H9 (cell line): ENCODE measurements around the gene IFNGR1. TPM values are rescaled to one million over a fixed set of nuclear protein-coding genes. Genes with fewer than 3 reads are reported as not detected.

Source experiments
- DNase-seq: peaks from one replicate; pipeline ENCODE4 v3.0.0-alpha.2; 2017
- H2AFZ ChIP-seq: one replicate; pipeline ENCODE4 v1.6.1; 2013; ENCODE audit warnings: mild to moderate bottlenecking, low read length, control low read depth, moderate library complexity
- H2AK5ac ChIP-seq: 2 replicates; pipeline ENCODE4 v1.6.1; 2013; ENCODE audit warnings: low read length, control low read depth, mixed read lengths; ENCODE audit not compliant: insufficient read length
- H2BK120ac ChIP-seq: one replicate; pipeline ENCODE4 v1.6.1; 2013; ENCODE audit warnings: low read depth, mild to moderate bottlenecking, low read length, control low read depth, inconsistent platforms; ENCODE audit not compliant: poor library complexity, severe bottlenecking
- H2BK12ac ChIP-seq: 2 replicates; pipeline ENCODE4 v1.6.1; 2013; ENCODE audit warnings: low read length, control low read depth, mixed read lengths, low read depth; ENCODE audit not compliant: insufficient read length
- H2BK15ac ChIP-seq: 2 replicates; pipeline ENCODE4 v1.6.1; 2013; ENCODE audit warnings: low read depth, low read length, control low read depth
- H2BK20ac ChIP-seq: one replicate; pipeline ENCODE4 v1.6.1; 2013; ENCODE audit warnings: low read depth, mild to moderate bottlenecking, low read length, control low read depth, inconsistent platforms; ENCODE audit not compliant: poor library complexity, severe bottlenecking
- H2BK5ac ChIP-seq: 2 replicates; pipeline ENCODE4 v1.6.1; 2013; ENCODE audit warnings: low read length, control low read depth, mixed read lengths; ENCODE audit not compliant: insufficient read length
- H3K14ac ChIP-seq: 2 replicates; pipeline ENCODE4 v1.6.1; 2013; ENCODE audit warnings: low read length, control low read depth; ENCODE audit not compliant: insufficient read depth
- H3K18ac ChIP-seq: 2 replicates; pipeline ENCODE4 v1.6.1; 2013; ENCODE audit warnings: low read depth, mild to moderate bottlenecking, mixed read lengths, low read length, control low read depth; ENCODE audit not compliant: insufficient read length
- H3K23ac ChIP-seq: 2 replicates; pipeline ENCODE4 v1.6.1; 2013; ENCODE audit warnings: low read length, control low read depth, mixed read lengths, low read depth; ENCODE audit not compliant: insufficient read length
- H3K23me2 ChIP-seq: 2 replicates; pipeline ENCODE4 v1.6.1; 2013; ENCODE audit warnings: low read depth, mild to moderate bottlenecking, mixed read lengths, low read length, control low read depth; ENCODE audit not compliant: insufficient read length, poor library complexity, severe bottlenecking
- H3K27ac ChIP-seq: 2 replicates; pipeline ENCODE4 v1.5.1; 2013; ENCODE audit warnings: low read length, control low read depth, mixed read lengths, low read depth; ENCODE audit not compliant: insufficient read length
- H3K27me3 ChIP-seq: 2 replicates; pipeline ENCODE4 v1.6.1; 2013; ENCODE audit warnings: low read length, control low read depth, inconsistent platforms; ENCODE audit not compliant: insufficient read depth
- H3K4ac ChIP-seq: 2 replicates; pipeline ENCODE4 v1.6.1; 2013; ENCODE audit warnings: low read depth, mild to moderate bottlenecking, control low read depth, inconsistent platforms, low read length, moderate library complexity
- H3K4me1 ChIP-seq: 2 replicates; pipeline ENCODE4 v1.6.1; 2013; ENCODE audit warnings: low read length, control low read depth, inconsistent platforms; ENCODE audit not compliant: insufficient read depth
- H3K4me2 ChIP-seq: 2 replicates; pipeline ENCODE4 v1.6.1; 2013; ENCODE audit warnings: low read length, control low read depth, mixed read lengths; ENCODE audit not compliant: insufficient read length, insufficient read depth
- H3K56ac ChIP-seq: 2 replicates; pipeline ENCODE4 v1.6.1; 2013; ENCODE audit warnings: low read depth, mild to moderate bottlenecking, mixed read lengths, low read length, control low read depth; ENCODE audit not compliant: insufficient read length
- H3K79me1 ChIP-seq: 2 replicates; pipeline ENCODE4 v1.6.1; 2013; ENCODE audit warnings: low read depth, mild to moderate bottlenecking, moderate library complexity, low read length, control low read depth, inconsistent platforms; ENCODE audit not compliant: insufficient read depth, poor library complexity, severe bottlenecking
- H3K79me2 ChIP-seq: 2 replicates; pipeline ENCODE4 v1.6.1; 2013; ENCODE audit warnings: low read length, control low read depth, inconsistent platforms; ENCODE audit not compliant: insufficient read depth
- H3K9ac ChIP-seq: 2 replicates; pipeline ENCODE4 v1.6.1; 2013; ENCODE audit warnings: low read length, control low read depth, mixed read lengths; ENCODE audit not compliant: insufficient read length; ENCODE audit errors: extremely low read depth
- H3K9me3 ChIP-seq: one replicate; pipeline ENCODE4 v1.6.1; 2013; ENCODE audit warnings: low read depth, low read length, inconsistent platforms; ENCODE audit not compliant: control insufficient read depth
- H3T11ph ChIP-seq: one replicate; pipeline ENCODE4 v1.6.1; 2013; ENCODE audit warnings: mild to moderate bottlenecking, low read length, control low read depth, inconsistent platforms
- H4K20me1 ChIP-seq: one replicate; pipeline ENCODE4 v1.6.1; 2013; ENCODE audit not compliant: control insufficient read depth, insufficient read length, insufficient read depth
- H4K5ac ChIP-seq: 2 replicates; pipeline ENCODE4 v1.6.1; 2013; ENCODE audit warnings: low read depth, mild to moderate bottlenecking, mixed read lengths, low read length, control low read depth; ENCODE audit not compliant: insufficient read length
- H4K8ac ChIP-seq: replicated peaks from 2 replicates; pipeline ENCODE4 v1.6.1; 2013; ENCODE audit warnings: low read length, control low read depth, mixed read lengths, low read depth; ENCODE audit not compliant: insufficient read length
- H4K91ac ChIP-seq: 2 replicates; pipeline ENCODE4 v1.6.1; 2013; ENCODE audit warnings: low read depth, mild to moderate bottlenecking, moderate library complexity, mixed read lengths, low read length, control low read depth; ENCODE audit not compliant: insufficient read length
- H3K27ac Mint-ChIP-seq, 3 experiments: 2 replicates in 2 of 3; 3 replicates in 1 of 3; pipeline ENCODE4 v1.8.0; 2020 to 2021; ENCODE audit warnings: mixed read lengths in 3 of 3, mild to moderate bottlenecking in 1 of 3, moderate library complexity in 1 of 3
- H3K27me3 Mint-ChIP-seq: 2 replicates; pipeline ENCODE4 v1.8.0; 2021; ENCODE audit warnings: low read depth, mild to moderate bottlenecking, moderate library complexity, mixed read lengths
- H3K36me3 Mint-ChIP-seq, 3 experiments: 2 replicates in 2 of 3; 3 replicates in 1 of 3; pipeline ENCODE4 v1.8.0; 2020 to 2021; ENCODE audit warnings: low read depth in 3 of 3, mixed read lengths in 3 of 3; ENCODE audit not compliant: insufficient read depth in 1 of 3
- H3K4me1 Mint-ChIP-seq, 2 experiments: 2 replicates each; pipeline ENCODE4 v1.8.0; 2020; ENCODE audit warnings: mixed read lengths in 2 of 2
- H3K4me3 Mint-ChIP-seq, 2 experiments: 2 replicates in 1 of 2; 3 replicates in 1 of 2; pipeline ENCODE4 v1.8.0; 2020 to 2021; ENCODE audit warnings: mild to moderate bottlenecking in 2 of 2, mixed read lengths in 2 of 2, moderate library complexity in 1 of 2
- H3K9me3 Mint-ChIP-seq, 2 experiments: 2 replicates in 1 of 2; 3 replicates in 1 of 2; pipeline ENCODE4 v1.8.0; 2020; ENCODE audit warnings: mild to moderate bottlenecking in 2 of 2, mixed read lengths in 2 of 2, moderate library complexity in 1 of 2
- WGBS: extraction: QIAGEN DNeasy Blood & Tissue Kit; methylation state at CpG from one replicate; pipeline ENCODE4 v1.1.7; 2013; ENCODE audit warnings: missing lambda C conversion rate, low lambda C conversion rate, mixed read lengths; ENCODE audit not compliant: insufficient read length; ENCODE audit errors: extremely low coverage; 5-methylcytosine and 5-hydroxymethylcytosine counted together
- total RNA-seq: library from RNA; stranded (reverse); gene quantifications from 2 replicates; pipeline ENCODE4 v1.2.1, GENCODE V29; 2021
- TF ChIP-seq, protein P1 (sequence below): fragments of 200-600 bp; sonication (generic); conservative IDR thresholded peaks from 3 replicates; pipeline ENCODE4 v1.8.0; 2021; ENCODE audit warnings: antibody characterized with exemption, mild to moderate bottlenecking

IFNGR1 gene
- total RNA-seq, 1 experiment from 2014 or later, result 32.2 TPM

DNA sequence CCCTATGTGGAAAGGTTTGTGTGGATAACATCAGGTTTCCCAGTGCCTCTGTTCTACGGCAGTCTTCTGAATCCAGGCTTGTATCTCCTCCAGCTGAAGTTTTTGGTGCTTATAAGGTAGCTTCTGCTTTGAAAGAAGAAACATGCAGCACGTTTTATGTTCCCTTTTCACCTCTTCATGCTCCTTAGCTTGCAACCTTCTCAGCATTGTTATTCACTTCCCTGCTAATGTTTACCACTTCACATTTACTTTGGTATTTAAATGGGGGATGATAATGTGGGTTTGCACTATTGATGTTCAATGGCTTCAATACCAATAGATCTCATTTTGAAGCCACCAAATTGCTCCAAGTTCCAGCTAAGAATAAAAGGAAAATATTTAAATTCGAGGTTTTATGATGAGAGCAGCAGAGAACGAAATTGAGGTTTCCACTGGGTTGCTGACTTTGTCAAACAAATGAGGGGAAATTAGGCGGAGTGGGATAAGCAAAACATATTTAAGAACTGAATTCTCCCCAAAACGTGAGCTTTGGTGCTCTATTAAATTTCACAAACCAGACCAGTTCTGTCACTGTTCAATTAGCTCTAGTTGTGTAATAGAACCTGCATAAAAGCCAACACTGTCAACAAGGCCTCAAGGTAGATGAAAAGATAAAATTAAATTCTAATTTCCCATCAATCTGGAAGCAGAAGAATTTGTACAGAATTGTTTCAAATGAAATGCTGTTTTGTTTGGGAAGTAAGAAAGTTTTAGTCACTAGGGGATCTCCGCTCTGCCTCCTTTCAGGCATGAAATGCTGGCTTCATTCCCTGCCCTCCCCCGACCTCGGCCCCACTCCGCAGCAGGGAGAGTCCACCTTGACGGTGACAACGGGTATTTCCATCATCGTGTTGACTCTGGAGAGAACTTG is 47.1 kb downstream of the IFNGR1 start:
- no peak overlapping the region for H3K14ac ChIP-seq
- no peaks in the 10 kb centered on the region for H3K27me3 ChIP-seq
- H3K79me1 ChIP-seq, result no peaks in the 10 kb centered on the region
- H4K5ac ChIP-seq, result no peak overlapping the region
- H3K79me2 ChIP-seq, result no peaks in the 10 kb centered on the region
- no peak overlapping the region for H2BK12ac ChIP-seq
- no peak overlapping the region for H3K4me2 ChIP-seq
- no peak overlapping the region for H2AK5ac ChIP-seq
- no peak overlapping the region for H4K91ac ChIP-seq
- peaks cover 27% of the 10 kb centered on the region in 2 experiments for H3K4me1 Mint-ChIP-seq
- H3K23me2 ChIP-seq, result no peaks in the 10 kb centered on the region
- no peak overlapping the region for H2BK20ac ChIP-seq
- H4K20me1 ChIP-seq, result no peaks in the 10 kb centered on the region
- peaks cover 4% of the 10 kb centered on the region for H3K27me3 Mint-ChIP-seq
- no peak overlapping the region for H3K18ac ChIP-seq
- no peak overlapping the region for H2BK5ac ChIP-seq
- TF ChIP-seq, protein P1, sequence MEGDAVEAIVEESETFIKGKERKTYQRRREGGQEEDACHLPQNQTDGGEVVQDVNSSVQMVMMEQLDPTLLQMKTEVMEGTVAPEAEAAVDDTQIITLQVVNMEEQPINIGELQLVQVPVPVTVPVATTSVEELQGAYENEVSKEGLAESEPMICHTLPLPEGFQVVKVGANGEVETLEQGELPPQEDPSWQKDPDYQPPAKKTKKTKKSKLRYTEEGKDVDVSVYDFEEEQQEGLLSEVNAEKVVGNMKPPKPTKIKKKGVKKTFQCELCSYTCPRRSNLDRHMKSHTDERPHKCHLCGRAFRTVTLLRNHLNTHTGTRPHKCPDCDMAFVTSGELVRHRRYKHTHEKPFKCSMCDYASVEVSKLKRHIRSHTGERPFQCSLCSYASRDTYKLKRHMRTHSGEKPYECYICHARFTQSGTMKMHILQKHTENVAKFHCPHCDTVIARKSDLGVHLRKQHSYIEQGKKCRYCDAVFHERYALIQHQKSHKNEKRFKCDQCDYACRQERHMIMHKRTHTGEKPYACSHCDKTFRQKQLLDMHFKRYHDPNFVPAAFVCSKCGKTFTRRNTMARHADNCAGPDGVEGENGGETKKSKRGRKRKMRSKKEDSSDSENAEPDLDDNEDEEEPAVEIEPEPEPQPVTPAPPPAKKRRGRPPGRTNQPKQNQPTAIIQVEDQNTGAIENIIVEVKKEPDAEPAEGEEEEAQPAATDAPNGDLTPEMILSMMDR, result no peak
- H3K36me3 Mint-ChIP-seq, result peaks cover 10 to 16% (median 12%) of the 10 kb centered on the region in 3 experiments; a peak in 6 of 7 replicates
- WGBS, result no CpG with 5 or more reads among the region's 13 CpGs
- no peak overlapping the region for H3T11ph ChIP-seq
- H3K9ac ChIP-seq, result no peak overlapping the region
- H3K9me3 ChIP-seq, result no peaks in the 10 kb centered on the region
- H3K27ac ChIP-seq, result no peak overlapping the region
- no peak overlapping the region for H2BK120ac ChIP-seq
- no peak overlapping the region for H3K23ac ChIP-seq
- no peak overlapping the region for H2AFZ ChIP-seq
- H3K9me3 Mint-ChIP-seq, result peaks cover 7 to 24% of the 10 kb centered on the region in 2 experiments; a peak in 4 of 5 replicates
- H3K4me1 ChIP-seq, result peaks cover 4% of the 10 kb centered on the region; the same call in 1 of the 2 replicates
- no peak overlapping the region for H3K56ac ChIP-seq
- DNase-seq, result peak; percentile 27
- H3K4ac ChIP-seq, result no peak overlapping the region
- H4K8ac ChIP-seq, result no peak overlapping the region
- no peak overlapping the region for H2BK15ac ChIP-seq
- peak overlapping the region in 1 of 3 experiments; percentile 82; a peak in 2 of 7 replicates for H3K27ac Mint-ChIP-seq
- peak overlapping the region in 1 of 2 experiments; percentile 50; a peak in 3 of 5 replicates for H3K4me3 Mint-ChIP-seq
